SHP77 treated with DMSO at 0.1 percent for 48 hours (cell line): ENCODE data around the gene PPDPF.
"Not testable (repeated sequence)": the region's sequence is repeated elsewhere in the genome, so short reads cannot be mapped to it uniquely, and the experiment has no call there.

Source experiments
- DNase-seq: peaks from one replicate; lab custom pipeline; 2025; lab: John Stamatoyannopoulos, UW

Gene PPDPF

DNA sequence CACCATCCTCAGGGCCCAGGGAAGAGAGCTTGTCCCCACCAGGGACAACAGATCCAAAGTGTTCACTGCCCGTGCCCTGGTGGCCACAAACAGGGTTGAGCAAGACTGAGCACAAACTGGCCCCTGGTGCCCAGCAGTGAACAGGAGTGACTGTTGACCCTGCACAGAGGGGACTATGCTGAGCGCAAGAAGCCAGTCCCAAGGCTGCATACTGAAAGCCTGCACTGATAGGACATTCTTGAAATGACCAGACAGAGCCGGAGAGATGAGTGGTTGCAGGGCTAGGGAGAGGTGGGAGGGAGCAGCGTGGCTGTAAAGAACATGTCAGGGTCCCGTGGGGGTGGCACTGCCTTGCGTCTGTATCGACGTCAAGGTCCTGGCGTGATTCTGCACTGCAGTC, 30.5 kb downstream of the PPDPF start:
- no peak for DNase-seq

- DNase-seq: no peak
Measured at GRCh38 chr20:63552481-63553249, 32.1 kb downstream of the PPDPF start.

GRCh38 chr20:63553251-63553932, 32.8 kb downstream of the PPDPF start:
- DNase-seq: no peak

- no peak for DNase-seq
Measured at GRCh38 chr20:63553933-63554290, 33.3 kb downstream of the PPDPF start, which contains the start of gene FNDC11. Gene FNDC11 (plus strand): TSS chr20:63554159. CDS start chr20:63555664, 1,505 bp downstream.

DNA sequence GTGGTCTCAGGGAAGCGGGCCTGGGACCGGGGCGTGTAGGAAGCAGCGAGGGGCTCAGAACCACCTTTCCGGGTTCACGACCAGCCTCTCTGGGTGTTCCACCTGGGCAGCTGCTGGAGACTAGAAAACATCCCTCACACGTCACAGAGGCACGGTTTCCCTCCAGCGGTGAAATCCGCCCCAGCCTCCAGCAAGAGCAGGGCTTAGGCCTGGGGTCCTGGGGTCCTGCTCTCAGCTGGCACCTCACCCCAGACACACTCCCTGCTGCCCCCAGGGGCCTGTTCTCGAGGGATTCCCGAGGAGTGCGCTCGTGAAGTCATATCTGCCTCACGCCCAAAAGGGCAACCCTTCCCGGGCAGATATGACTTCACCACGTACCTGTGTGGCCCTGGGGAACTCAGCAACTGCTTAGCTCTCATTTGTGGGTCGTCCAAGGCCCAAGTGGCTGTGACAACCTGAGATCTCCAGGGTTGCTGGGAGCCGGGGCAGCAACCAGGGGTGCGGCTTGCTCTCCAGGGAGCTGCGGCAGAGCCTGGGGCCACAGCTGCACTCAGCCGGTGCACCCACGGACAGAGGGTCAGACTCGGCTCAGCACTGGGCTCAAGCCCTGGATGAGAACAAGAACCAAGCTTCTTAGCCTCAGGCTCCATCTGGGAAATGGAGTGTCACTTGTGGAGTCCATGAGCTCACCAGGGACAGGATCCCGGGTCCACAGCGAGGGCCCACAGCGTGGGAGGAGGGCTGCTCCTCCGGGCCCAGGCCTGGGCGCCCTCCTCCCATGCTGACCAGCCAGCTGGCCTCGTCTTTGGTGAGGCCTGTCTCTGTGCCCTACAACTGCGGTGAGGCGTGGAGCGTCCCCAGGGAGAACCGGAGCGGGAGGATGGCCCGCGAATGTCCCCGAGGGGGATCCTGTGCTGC, 34.1 kb downstream of the PPDPF start:
- no peak for DNase-seq

DNA sequence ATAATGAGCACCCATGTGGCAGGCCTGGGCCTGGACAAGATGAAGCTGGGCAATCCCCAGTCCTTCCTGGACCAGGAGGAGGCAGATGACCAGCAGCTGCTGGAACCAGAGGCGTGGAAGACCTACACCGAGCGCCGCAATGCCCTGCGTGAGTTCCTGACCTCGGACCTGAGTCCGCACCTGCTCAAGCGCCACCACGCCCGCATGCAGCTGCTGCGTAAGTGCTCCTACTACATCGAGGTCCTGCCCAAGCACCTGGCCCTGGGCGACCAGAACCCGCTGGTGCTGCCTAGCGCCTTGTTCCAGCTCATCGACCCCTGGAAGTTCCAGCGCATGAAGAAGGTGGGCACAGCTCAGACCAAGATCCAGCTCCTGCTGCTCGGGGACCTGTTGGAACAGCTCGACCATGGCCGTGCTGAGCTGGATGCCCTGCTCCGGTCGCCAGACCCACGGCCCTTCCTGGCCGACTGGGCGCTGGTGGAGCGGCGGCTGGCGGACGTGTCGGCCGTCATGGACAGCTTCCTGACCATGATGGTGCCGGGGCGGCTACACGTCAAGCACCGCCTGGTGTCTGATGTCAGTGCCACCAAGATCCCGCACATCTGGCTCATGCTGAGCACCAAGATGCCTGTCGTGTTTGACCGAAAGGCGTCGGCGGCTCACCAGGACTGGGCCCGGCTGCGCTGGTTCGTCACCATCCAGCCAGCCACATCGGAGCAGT, 35.3 kb downstream of the PPDPF start:
- peak; percentile 60 for DNase-seq

DNA sequence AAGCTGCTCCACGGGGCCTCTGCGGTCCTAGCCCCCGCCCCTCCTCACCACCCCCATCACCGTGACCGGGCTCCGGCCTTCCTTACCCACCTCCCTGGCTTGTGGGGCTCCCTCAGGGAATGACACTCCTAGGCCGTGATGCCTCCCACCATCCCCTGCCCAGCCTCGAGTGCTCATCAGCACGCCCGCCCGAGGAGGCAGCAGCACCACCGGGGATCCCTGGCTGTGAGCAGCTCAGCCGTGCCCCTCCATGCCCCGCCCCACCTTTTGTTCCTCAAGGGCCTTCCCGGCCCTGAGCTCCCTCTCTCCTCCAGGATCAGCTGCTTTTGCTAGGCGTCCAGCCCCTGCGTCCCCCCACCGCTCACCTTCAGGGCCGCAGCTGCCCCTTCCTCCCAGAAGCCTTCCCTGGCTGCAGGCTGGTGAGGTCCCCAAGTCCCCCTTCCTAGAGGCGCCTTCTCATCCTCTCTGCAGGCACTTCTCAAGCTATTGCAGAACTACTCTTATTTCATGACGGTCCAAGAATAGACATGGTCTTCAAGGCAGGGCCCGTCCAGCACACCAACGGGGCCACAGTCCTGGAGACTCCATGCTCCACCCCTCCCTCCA, 36.4 kb downstream of the PPDPF start:
- no peak for DNase-seq

DNA sequence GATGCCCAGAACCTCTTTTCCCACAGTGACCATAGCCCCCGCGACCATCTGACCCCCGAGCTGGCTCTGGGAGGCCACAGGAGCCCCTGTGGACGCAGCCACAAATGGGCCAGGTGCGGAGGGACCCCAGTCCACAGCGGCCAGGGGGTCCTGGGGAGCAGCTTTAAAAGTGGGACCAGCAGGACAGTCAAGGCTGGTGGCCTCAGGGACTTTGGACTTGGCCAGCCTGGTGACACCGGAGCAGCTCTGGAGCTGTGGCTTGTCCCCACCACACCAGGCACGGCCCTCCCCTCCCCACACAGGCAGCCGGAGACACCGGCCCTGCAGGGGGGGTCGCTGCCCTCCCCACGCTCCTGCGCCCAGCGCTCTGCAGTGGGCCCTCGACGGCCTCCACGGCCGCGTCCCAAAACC, 36.9 kb downstream of the PPDPF start:
- DNase-seq: no peak

DNA sequence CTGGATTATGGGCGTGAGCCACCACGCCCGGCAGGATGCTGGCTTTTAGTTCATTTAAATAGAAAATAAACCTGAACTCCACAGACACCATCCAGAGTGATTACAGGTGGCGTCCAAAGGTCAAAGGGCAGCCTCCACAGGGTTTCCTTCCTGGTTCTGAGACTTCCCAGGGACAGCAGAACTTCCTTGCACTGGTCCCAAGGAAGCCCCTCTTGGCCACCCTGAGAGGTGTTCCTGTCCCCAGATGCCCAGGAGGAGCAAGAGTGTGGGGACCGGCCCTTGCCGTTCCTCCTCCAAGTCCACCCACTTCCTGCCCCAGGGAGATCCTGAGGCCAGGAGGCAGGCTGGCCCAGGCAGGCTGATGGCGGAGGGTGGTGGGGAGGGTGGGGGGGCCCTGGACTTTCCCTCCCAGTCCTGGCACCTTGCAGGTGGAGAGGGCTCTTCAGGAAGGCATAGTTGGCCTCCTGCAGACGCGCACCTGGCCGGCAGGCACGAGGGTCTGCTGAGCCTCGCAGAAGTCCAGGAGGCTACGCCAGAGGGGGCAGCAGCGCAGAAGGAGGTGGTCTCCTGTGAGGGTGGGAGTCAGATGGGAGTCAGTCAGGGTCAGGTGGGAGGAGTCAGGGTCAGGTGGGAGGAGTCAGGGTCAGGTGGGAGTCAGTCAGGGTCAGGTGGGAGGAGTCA, 38.4 kb downstream of the PPDPF start:
- DNase-seq: no peak

DNA sequence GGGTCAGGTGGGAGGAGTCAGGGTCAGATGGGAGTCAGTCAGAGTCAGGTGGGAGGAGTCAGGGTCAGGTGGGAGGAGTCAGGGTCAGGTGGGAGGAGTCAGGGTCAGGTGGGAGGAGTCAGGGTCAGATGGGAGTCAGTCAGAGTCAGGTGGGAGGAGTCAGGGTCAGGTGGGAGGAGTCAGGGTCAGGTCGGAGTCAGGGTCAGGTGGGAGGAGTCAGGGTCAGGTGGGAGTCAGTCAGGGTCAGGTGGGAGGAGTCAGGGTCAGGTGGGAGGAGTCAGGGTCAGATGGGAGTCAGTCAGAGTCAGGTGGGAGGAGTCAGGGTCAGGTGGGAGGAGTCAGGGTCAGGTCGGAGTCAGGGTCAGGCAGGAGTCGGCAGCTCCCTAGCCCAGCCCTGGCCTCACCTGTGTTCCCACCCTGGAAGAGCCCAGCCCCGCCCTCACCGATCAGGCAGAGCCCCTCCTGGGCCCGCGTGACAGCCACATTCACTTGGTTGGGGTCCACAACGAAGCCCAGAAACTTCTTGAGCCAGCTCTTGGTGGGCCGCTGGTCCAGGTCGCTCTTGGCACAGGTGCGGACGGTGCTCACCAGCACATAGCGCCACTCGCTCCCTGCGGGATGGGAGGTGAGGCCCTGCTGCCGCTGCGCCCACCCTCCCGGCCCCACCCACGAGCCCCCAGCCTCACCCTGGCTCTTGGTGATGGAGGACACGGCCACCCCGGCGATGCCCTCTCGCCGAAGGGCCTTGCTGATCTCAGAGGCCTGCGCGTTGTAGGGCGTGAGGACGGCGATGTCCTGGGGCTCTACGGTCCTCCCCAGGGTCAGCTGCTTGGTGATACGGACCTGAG, 39.1 kb downstream of the PPDPF start:
- not testable (repeated sequence) for DNase-seq

DNA sequence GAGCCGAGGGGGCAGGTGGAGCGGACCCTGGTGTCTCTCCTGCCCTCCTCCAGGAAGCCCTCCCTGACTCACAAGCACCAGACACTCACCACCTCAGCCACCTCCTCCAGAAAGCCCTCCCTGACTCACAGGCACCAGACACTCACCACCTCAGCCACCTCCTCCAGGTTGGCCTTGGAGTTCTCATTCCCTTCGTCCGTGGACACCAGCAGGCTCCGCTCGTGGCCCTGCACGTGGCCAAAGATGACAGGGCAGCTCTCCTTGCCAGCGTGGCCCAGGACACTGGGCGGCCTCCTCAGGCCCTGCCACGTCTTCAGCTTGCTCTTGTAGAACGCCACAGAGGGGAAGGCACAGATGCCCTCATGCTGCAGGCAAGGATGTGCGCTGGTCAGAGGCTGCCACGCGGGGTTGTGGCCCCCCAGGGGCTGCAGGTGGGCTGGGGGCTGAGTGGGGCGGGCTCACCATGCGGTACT, 39.8 kb downstream of the PPDPF start:
- DNase-seq: no peak

GRCh38 chr20:63560856-63561609, 40.5 kb downstream of the PPDPF start:
- DNase-seq: no peak

DNA sequence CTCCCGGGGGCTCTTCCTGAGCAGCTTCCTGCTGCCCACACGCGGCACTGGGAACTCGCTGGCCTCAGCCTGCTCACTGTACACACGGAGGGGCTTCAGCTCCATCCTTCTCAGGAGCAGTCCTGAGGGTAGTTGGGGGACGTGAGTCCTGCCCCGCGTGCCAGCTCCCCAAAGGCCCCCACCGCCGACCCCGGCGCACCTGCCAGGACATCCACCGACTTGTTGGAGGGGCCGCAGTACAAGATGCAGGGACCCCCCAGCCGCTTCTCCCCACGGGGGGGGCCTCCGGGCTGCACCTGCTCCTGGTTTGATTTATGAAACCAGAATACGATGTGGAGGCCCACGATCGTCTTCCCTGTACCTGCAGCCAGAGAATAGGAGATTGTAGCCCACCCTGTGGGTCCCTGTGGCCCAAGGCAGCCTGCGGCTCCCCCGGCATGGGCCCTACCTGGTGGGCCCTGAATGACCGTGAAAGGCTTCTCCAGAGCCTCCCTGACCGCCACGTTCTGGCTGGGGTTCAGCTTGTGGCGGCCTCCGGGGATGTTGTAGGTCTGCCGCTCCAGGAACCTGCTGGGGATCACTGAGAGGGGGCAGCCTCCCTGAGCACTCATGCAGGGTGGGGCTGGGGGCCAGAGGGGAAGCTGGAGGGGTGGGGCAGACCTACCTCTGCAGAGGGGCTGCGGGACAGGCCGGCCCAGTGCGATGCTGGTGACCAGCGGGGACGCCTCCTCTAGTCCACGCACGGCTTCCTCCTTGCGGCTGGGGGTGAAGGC, 41.2 kb downstream of the PPDPF start:
- DNase-seq: no peak

- DNase-seq: no peak
Measured at GRCh38 chr20:63562461-63563224, 42.1 kb downstream of the PPDPF start.

- no peak for DNase-seq
Measured at GRCh38 chr20:63563225-63563935, 42.8 kb downstream of the PPDPF start.

GRCh38 chr20:63564036-63564810, 43.7 kb downstream of the PPDPF start:
- DNase-seq: no peak
